Gastroesophageal sphincter (tissue), 4 donors: ENCODE measurements around the gene TM6SF1. TPM values are rescaled to one million over a fixed set of nuclear protein-coding genes. Genes with fewer than 3 reads are reported as not detected.
A peak's percentile ranks its signal among the peaks of the same experiment; 100 is the strongest.
"Not testable (repeated sequence)": the region's sequence is repeated elsewhere in the genome, so short reads cannot be mapped to it uniquely, and the experiment has no call there.

Experiments
- ATAC-seq: fragments of 150-250 bp; one replicate; pipeline ENCODE4 v1.9.1; 2016; ENCODE audit warnings: mild to moderate bottlenecking, moderate library complexity
- H3K27ac ChIP-seq, 4 donors: fragments of 200-600 bp; sonication (generic) in 3 of 4; 1 replicate in 3 of 4; 2 replicates in 1 of 4; pipeline ENCODE4 v1.5.1; 2016 to 2019
- H3K27me3 ChIP-seq: fragments of 200-600 bp; sonication (generic); one replicate; pipeline ENCODE4 v1.5.1; 2019
- H3K36me3 ChIP-seq, 2 donors: fragments of 200-600 bp; sonication (generic); one replicate each; pipeline ENCODE4 v1.5.1; 2019; ENCODE audit warnings: control low read depth in 1 of 2
- H3K4me1 ChIP-seq, 3 donors: fragments of 200-600 bp; sonication (generic); 1 replicate in 2 of 3; 2 replicates in 1 of 3; pipeline ENCODE4 v1.5.1; 2016 to 2019; ENCODE audit warnings: control low read depth in 2 of 3
- H3K4me3 ChIP-seq, 2 donors: fragments of 200-600 bp; sonication (generic); one replicate each; pipeline ENCODE4 v1.5.1; 2019; ENCODE audit warnings: mild to moderate bottlenecking in 1 of 2, moderate library complexity in 1 of 2
- H3K9me3 ChIP-seq, 3 donors: fragments of 200-600 bp; sonication (generic); one replicate each; pipeline ENCODE4 v1.5.1; 2017 to 2019; ENCODE audit warnings: control low read depth in 2 of 3
- EP300 ChIP-seq: sonication (generic); formaldehyde crosslinking; IDR thresholded peaks from one replicate; pipeline ENCODE4 v1.6.1; 2017; ENCODE audit warnings: antibody characterized with exemption, mild to moderate bottlenecking
- POLR2A ChIP-seq, 2 donors: fragments of 450-650 bp; IDR thresholded peaks; one replicate each; pipeline ENCODE4 v1.6.1; 2017; ENCODE audit warnings: antibody characterized with exemption in 2 of 2, mild to moderate bottlenecking in 2 of 2, moderate library complexity in 1 of 2
- POLR2AphosphoS5 ChIP-seq: sonication (generic); formaldehyde crosslinking; IDR thresholded peaks from one replicate; pipeline ENCODE4 v1.6.1; 2017; ENCODE audit warnings: antibody characterized with exemption
- WGBS, 2 donors: methylation state at CpG; one replicate each; pipeline ENCODE4 v1.1.5; 2018; ENCODE audit warnings: low coverage in 1 of 2; 5-methylcytosine and 5-hydroxymethylcytosine counted together
- total RNA-seq, 4 donors: library from RNA; depleted of rRNA; stranded (reverse); fragments of >200 nt; gene quantifications; one replicate each; pipeline ENCODE4 v1.1.0, GENCODE V29; 2016
- TF ChIP-seq, protein P1 (sequence below), 4 experiments: fragments of 200-600 bp in 2 of 4; fragments of 450-650 bp in 2 of 4; sonication (generic) in 1 of 4; IDR thresholded peaks; one replicate each; pipeline ENCODE4 v1.5.1; 2017 to 2019; ENCODE audit warnings: antibody characterized with exemption in 4 of 4, mild to moderate bottlenecking in 2 of 4, moderate library complexity in 2 of 4

Gene TM6SF1
- total RNA-seq, 4 donors from 2014 or later, result 2.3 to 8.1 (median 5.2) TPM

DNA sequence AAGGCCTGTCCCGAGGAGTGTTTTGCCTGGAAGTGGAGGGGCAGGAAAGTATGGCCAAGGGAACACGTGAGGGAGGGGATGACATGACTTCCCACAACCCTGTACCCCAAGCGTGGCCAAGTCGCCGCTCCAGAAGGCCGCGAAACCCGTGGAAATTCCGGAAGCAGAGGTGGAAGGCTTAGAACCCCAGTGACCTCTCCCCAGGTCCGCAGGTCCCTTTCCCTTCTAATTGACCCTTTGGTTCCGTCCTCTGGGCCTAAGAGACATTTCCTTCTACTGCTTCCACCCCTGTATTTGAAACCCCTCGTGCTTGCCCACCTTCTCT, 39.8 kb upstream of the TM6SF1 start:
- Histone ChIP-seq H3K27ac (peak overlapping the region; percentile 65 to 98 (median 93)), H3K4me3 (peak overlapping the region; percentile 67 to 76), H3K27me3 (no peaks in the 10 kb centered on the region), H3K36me3 (no peaks in the 10 kb centered on the region), H3K4me1 (peaks cover 0 to 38% (median 23%) of the 10 kb centered on the region in 3 donors), H3K9me3 (peaks cover 0 to 3% (median 0%) of the 10 kb centered on the region in 3 donors)
- ATAC-seq, result no peak
- WGBS, 2 donors, result 67% methylated on average over 9 of the region's 12 CpGs; no CpG with 5 or more reads in 1 of the 2 donors
- TF ChIP-seq, protein P1, sequence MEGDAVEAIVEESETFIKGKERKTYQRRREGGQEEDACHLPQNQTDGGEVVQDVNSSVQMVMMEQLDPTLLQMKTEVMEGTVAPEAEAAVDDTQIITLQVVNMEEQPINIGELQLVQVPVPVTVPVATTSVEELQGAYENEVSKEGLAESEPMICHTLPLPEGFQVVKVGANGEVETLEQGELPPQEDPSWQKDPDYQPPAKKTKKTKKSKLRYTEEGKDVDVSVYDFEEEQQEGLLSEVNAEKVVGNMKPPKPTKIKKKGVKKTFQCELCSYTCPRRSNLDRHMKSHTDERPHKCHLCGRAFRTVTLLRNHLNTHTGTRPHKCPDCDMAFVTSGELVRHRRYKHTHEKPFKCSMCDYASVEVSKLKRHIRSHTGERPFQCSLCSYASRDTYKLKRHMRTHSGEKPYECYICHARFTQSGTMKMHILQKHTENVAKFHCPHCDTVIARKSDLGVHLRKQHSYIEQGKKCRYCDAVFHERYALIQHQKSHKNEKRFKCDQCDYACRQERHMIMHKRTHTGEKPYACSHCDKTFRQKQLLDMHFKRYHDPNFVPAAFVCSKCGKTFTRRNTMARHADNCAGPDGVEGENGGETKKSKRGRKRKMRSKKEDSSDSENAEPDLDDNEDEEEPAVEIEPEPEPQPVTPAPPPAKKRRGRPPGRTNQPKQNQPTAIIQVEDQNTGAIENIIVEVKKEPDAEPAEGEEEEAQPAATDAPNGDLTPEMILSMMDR (IDR thresholded peaks at IDR 0.05), result no peak
- TF ChIP-seq POLR2AphosphoS5 (no peak), EP300 (no peak), POLR2A (IDR thresholded peaks at IDR 0.05) (no peak)

DNA sequence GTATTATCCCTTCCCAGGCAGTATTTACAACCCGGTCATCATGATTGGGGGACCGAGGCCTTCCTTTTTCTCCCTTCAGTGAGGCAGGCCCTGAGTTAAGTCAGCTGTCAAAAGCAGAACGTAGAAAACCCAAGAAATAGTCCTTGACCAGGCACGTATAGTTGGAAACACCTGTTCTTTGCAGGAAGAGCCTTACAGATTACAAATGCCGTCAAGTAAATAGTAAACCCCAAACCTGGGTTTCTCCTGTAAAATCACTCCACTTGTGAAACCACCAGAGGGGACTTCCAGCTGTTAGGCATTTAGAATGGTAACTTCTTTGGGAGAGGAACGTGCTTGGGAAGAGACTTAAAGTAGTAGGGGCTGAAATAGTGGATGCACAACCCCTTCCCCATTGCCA, 39.4 kb upstream of the TM6SF1 start:
- peak overlapping the region in 3 of 4 donors; percentile 93 to 98 (median 93) for H3K27ac ChIP-seq
- TF ChIP-seq, protein P1 (IDR thresholded peaks at IDR 0.05), result no peak
- TF ChIP-seq POLR2AphosphoS5, result no peak
- TF ChIP-seq POLR2A (IDR thresholded peaks at IDR 0.05), result no peak
- no peaks in the 10 kb centered on the region for H3K27me3 ChIP-seq
- peaks cover 0 to 33% (median 20%) of the 10 kb centered on the region in 3 donors for H3K4me1 ChIP-seq
- ATAC-seq, result no peak
- no peaks in the 10 kb centered on the region for H3K36me3 ChIP-seq
- no peak overlapping the region for H3K4me3 ChIP-seq
- 77 to 100% methylated on average over 2 to 6 of the region's 6 CpGs for WGBS, 2 donors
- peaks cover 0 to 7% (median 0%) of the 10 kb centered on the region in 3 donors for H3K9me3 ChIP-seq

DNA sequence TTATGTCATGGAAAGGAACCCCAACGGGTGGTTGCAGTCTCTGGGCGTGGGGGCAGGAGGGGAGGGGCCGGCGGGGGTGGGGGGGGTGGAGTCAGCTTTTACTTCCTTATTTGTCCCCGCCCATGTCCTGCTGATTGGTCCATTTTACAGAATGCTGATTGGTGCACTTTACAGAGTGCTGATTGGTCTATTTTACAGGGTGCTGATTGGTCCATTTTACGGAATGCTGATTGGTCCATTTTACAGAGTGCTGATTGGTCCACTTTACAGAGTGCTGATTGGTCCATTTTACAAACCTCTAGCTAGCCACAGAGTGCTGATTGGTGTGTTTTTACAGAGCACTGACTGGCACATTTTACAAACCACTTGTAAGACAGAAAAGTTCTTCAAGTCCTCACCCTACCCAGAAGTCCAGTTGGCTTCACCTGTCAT, 38.2 kb upstream of the TM6SF1 start:
- not testable (repeated sequence) for H3K4me3 ChIP-seq, H3K36me3 ChIP-seq, ATAC-seq, H3K27ac ChIP-seq, H3K27me3 ChIP-seq
- H3K9me3 ChIP-seq, result peaks cover 0 to 19% (median 0%) of the 10 kb centered on the region in 3 donors
- peaks cover 0 to 22% (median 11%) of the 10 kb centered on the region in 3 donors for H3K4me1 ChIP-seq
- WGBS, 2 donors, result 66 to 80% methylated on average over 2 to 4 of the region's 6 CpGs

DNA sequence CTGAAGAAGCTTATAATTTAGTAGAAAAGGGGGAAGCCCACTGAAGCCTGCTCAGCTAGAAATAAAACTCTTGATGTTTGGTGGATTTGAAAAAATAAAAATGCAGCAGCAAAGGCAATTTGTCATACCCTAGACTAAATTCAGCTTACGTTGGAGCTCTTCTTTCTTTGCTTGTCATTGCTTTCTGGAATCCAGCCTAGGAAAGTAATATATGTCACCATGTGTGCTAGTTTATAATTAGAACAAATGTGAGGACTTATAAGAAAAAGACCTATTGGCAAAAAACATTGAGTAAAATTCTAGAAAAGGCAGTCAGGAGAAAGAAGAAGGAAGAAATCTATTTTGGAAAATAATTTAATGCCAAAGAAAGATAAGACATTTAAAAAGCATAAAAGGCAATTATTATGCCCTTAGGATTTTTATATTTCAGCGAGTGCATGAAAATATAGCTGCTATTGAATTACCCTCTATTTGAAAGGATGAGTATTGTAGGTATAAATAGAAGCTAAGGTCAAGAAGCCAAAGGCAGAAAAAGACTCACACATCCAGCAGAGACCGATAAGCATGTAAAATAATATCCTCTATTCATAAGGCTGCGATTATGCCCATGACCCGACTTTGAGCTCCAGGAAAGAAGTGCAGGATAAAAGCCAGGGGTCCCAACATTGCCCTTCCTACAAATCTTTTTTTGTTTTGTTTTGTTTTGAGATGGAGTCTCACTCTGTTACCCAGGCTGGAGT, 29.8 kb upstream of the TM6SF1 start:
- Histone ChIP-seq H3K36me3 (no peaks in the 10 kb centered on the region), H3K9me3 (peaks cover 0 to 18% (median 0%) of the 10 kb centered on the region in 3 donors), H3K27me3 (peaks cover 31% of the 10 kb centered on the region), H3K27ac (no peak overlapping the region), H3K4me3 (no peak overlapping the region), H3K4me1 (no peaks in the 10 kb centered on the region)
- no peak for TF ChIP-seq EP300
- TF ChIP-seq, protein P1 (IDR thresholded peaks at IDR 0.05), result no peak
- no peak for TF ChIP-seq POLR2AphosphoS5
- TF ChIP-seq POLR2A (IDR thresholded peaks at IDR 0.05), result no peak
- 22 to 38% methylated on average over 5 of the region's 5 CpGs for WGBS, 2 donors
- no peak for ATAC-seq

DNA sequence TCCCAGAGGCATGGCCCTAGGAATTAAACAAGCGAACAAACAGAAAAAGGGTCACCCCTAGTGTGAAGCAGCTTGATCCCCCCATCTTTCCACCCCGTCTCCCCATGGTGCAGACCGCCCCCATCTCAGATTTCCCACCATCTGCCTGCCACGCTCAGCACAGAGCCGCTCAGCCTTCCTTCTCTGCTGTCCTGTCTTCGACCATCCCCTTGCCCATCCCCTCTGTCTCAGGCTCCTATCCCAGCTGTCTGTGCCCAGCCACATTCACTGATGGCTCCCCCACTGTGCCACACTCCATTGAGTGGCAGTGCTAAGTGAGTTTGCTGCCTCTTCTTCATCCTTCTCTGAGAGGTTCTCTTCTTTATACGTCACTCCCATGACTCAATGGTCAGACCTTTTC, 28.7 kb upstream of the TM6SF1 start:
- H3K4me1 ChIP-seq, result no peaks in the 10 kb centered on the region
- H3K36me3 ChIP-seq, result no peaks in the 10 kb centered on the region
- peaks cover 0 to 7% (median 0%) of the 10 kb centered on the region in 3 donors for H3K9me3 ChIP-seq
- no peak overlapping the region for H3K27ac ChIP-seq
- WGBS, 2 donors, result 54 to 59% methylated on average over 3 to 5 of the region's 7 CpGs
- no peak for ATAC-seq
- TF ChIP-seq EP300, result no peak
- no peak for TF ChIP-seq POLR2A (IDR thresholded peaks at IDR 0.05)
- TF ChIP-seq, protein P1 (IDR thresholded peaks at IDR 0.05), result no peak
- no peak for TF ChIP-seq POLR2AphosphoS5
- H3K27me3 ChIP-seq, result peaks cover 38% of the 10 kb centered on the region
- H3K4me3 ChIP-seq, result no peak overlapping the region
